PFSK-1 (cell line): ENCODE results near the gene SLC19A3.

Experiments
- POLR2AphosphoS5 ChIP-seq: IDR thresholded peaks from 2 replicates; pipeline ENCODE4 v1.6.1; 2012; ENCODE audit warnings: low read depth, mild to moderate bottlenecking, control low read depth, low read length, moderate library complexity
- SIN3A ChIP-seq: IDR thresholded peaks from 2 replicates; pipeline ENCODE4 v1.6.1; 2012; ENCODE audit warnings: mild to moderate bottlenecking, low read length, moderate library complexity, borderline replicate concordance; ENCODE audit not compliant: insufficient read depth
- TAF1 ChIP-seq: IDR thresholded peaks from 2 replicates; pipeline ENCODE4 v1.6.1; 2012; ENCODE audit warnings: low read length, control low read depth, borderline replicate concordance; ENCODE audit not compliant: insufficient read depth
- TF ChIP-seq, protein P1 (sequence below), 2 experiments: IDR thresholded peaks; 2 replicates each; pipeline versions ENCODE4 v1.6.1 to v1.8.0; 2011 to 2012; ENCODE audit warnings: low read depth in 2 of 2, low read length in 2 of 2, control low read depth in 1 of 2, inconsistent platforms in 1 of 2, mild to moderate bottlenecking in 1 of 2, moderate library complexity in 1 of 2; ENCODE audit not compliant: insufficient read depth in 1 of 2

DNA sequence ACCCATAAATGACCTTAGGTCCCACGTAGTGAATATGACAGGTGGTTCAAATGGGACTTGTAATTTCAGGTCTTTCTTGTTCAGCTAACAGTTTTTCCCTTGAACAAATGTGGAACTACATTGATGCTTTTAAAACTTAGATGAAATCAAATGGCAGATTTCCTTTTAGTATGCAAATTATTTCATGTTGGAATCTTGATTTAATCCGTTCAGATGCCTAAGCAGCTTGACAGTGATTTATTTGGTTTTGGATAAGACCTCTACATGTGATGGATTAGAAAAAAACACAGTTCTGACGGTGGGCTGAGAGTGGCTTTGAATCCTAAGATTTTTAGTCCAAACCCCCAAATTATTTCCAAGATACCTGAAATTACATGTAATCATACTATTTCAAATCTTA lies 83.6 kb downstream of the SLC19A3 start:
- TF ChIP-seq, protein P1, sequence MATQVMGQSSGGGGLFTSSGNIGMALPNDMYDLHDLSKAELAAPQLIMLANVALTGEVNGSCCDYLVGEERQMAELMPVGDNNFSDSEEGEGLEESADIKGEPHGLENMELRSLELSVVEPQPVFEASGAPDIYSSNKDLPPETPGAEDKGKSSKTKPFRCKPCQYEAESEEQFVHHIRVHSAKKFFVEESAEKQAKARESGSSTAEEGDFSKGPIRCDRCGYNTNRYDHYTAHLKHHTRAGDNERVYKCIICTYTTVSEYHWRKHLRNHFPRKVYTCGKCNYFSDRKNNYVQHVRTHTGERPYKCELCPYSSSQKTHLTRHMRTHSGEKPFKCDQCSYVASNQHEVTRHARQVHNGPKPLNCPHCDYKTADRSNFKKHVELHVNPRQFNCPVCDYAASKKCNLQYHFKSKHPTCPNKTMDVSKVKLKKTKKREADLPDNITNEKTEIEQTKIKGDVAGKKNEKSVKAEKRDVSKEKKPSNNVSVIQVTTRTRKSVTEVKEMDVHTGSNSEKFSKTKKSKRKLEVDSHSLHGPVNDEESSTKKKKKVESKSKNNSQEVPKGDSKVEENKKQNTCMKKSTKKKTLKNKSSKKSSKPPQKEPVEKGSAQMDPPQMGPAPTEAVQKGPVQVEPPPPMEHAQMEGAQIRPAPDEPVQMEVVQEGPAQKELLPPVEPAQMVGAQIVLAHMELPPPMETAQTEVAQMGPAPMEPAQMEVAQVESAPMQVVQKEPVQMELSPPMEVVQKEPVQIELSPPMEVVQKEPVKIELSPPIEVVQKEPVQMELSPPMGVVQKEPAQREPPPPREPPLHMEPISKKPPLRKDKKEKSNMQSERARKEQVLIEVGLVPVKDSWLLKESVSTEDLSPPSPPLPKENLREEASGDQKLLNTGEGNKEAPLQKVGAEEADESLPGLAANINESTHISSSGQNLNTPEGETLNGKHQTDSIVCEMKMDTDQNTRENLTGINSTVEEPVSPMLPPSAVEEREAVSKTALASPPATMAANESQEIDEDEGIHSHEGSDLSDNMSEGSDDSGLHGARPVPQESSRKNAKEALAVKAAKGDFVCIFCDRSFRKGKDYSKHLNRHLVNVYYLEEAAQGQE (IDR thresholded peaks at IDR 0.05; ENCODE audit: insufficient read depth in 1 of 2, low read depth in 2 of 2, low read length in 2 of 2): no peak
- no peak for TF ChIP-seq TAF1
- no peak for TF ChIP-seq POLR2AphosphoS5
- TF ChIP-seq SIN3A: no peak
